ENCODE measurements around the gene KPNB1.

The KPNB1 gene

GRCh38 chr17:47720196-47720595 lies 70.5 kb downstream of the KPNB1 start:
- Histone ChIP-seq H3K4me2 (ENCODE audit: insufficient read depth, low read length) (no peak overlapping the region), H4K20me1 (ENCODE audit: insufficient read depth, low read length) (peaks cover 13% of the 10 kb centered on the region; the same call in 1 of the 2 replicates), H3K36me3 (ENCODE audit: insufficient read depth, low read length) (no peaks in the 10 kb centered on the region), H3K27ac (ENCODE audit: low read length) (no peak overlapping the region), H3K4me3 (ENCODE audit: low read depth in 1 of 2, low read length in 2 of 2) (no peak overlapping the region), H3K9ac (ENCODE audit: low read depth, low read length) (no peak overlapping the region), H3K79me2 (ENCODE audit: insufficient read depth, low read length) (no peaks in the 10 kb centered on the region), H3K9me3 (ENCODE audit: insufficient read depth, low read length, severe bottlenecking) (no peaks in the 10 kb centered on the region), H3K4me1 (ENCODE audit: insufficient read depth, low read length) (peaks cover 32% of the 10 kb centered on the region), H3K27me3 (ENCODE audit: insufficient read depth, low read length, poor library complexity) (peaks cover 38% of the 10 kb centered on the region), H2AFZ (ENCODE audit: low read depth, low read length) (no peak overlapping the region)
- DNase-seq (no peak), ATAC-seq (ENCODE audit: insufficient read depth, low read depth) (no peak)
- TF ChIP-seq CTCF (IDR thresholded peaks at IDR 0.05; ENCODE audit: borderline replicate concordance, extremely low read depth, low read length, poor library complexity, severe bottlenecking) = no peak
- no peak for TF ChIP-seq EZH2 (IDR thresholded peaks at IDR 0.05; ENCODE audit: borderline replicate concordance, low read depth, low read length, severe bottlenecking)

DNA sequence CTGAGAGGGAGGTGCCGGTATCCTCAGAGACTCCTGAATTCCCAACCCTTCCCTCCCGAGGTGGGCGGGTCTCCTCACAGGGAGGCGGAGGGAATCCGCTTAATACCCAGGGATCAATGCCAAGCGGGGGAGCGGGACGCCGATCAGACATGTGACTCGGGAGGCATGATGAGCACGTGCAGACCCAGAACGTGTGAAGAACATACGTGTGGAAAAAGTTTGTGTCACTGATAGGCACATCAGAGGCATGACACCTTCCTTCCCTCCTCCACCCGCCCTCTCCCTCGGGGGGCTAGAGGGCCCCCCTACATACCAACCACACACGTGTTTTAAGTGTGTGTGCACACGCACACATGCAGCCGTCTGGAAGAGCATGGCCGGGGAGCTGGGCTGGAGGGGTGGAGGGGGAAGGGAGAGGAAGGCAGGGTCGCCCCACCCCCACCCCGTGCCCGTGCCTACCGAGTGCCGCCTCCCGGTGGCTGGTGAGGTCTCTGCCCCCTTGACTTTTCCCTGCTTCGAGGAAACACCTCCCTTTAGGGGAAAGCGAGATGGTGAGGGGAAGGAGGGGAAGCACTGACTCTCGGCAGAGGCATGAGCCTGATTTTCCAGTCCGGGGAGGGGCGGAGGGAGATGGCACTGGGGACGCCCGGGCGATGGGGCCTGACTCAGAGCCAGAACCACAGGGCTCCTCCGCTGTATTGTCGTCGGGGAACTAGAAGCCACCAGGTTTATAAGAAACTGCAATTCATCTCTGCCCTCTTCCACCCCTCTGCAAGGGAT lies 71.2 kb downstream of the KPNB1 start:
- H3K27ac ChIP-seq (ENCODE audit: low read length) = no peak overlapping the region
- peaks cover 13% of the 10 kb centered on the region; the same call in 1 of the 2 replicates for H4K20me1 ChIP-seq (ENCODE audit: insufficient read depth, low read length)
- no peaks in the 10 kb centered on the region for H3K9me3 ChIP-seq (ENCODE audit: insufficient read depth, low read length, severe bottlenecking)
- TF ChIP-seq CTCF (IDR thresholded peaks at IDR 0.05; ENCODE audit: borderline replicate concordance, extremely low read depth, low read length, poor library complexity, severe bottlenecking) (peak; percentile 30), EZH2 (IDR thresholded peaks at IDR 0.05; ENCODE audit: borderline replicate concordance, low read depth, low read length, severe bottlenecking) (no peak)
- H2AFZ ChIP-seq (ENCODE audit: low read depth, low read length) = no peak overlapping the region
- DNase-seq = no peak
- no peak overlapping the region for H3K9ac ChIP-seq (ENCODE audit: low read depth, low read length)
- no peaks in the 10 kb centered on the region for H3K36me3 ChIP-seq (ENCODE audit: insufficient read depth, low read length)
- peaks cover 38% of the 10 kb centered on the region for H3K27me3 ChIP-seq (ENCODE audit: insufficient read depth, low read length, poor library complexity)
- no peak overlapping the region for H3K4me3 ChIP-seq (ENCODE audit: low read depth in 1 of 2, low read length in 2 of 2)
- H3K4me1 ChIP-seq (ENCODE audit: insufficient read depth, low read length) = peaks cover 32% of the 10 kb centered on the region
- H3K79me2 ChIP-seq (ENCODE audit: insufficient read depth, low read length) = no peaks in the 10 kb centered on the region
- no peak for ATAC-seq (ENCODE audit: insufficient read depth, low read depth)
- H3K4me2 ChIP-seq (ENCODE audit: insufficient read depth, low read length) = no peak overlapping the region

- peaks cover 32% of the 10 kb centered on the region for H3K4me1 ChIP-seq (ENCODE audit: insufficient read depth, low read length)
- no peak overlapping the region for H3K27ac ChIP-seq (ENCODE audit: low read length)
- H3K36me3 ChIP-seq (ENCODE audit: insufficient read depth, low read length) = no peaks in the 10 kb centered on the region
- H3K79me2 ChIP-seq (ENCODE audit: insufficient read depth, low read length) = no peaks in the 10 kb centered on the region
- DNase-seq (no peak), ATAC-seq (ENCODE audit: insufficient read depth, low read depth) (no peak)
- H3K27me3 ChIP-seq (ENCODE audit: insufficient read depth, low read length, poor library complexity) = peaks cover 38% of the 10 kb centered on the region
- no peak overlapping the region for H3K4me3 ChIP-seq (ENCODE audit: low read depth in 1 of 2, low read length in 2 of 2)
- H3K9me3 ChIP-seq (ENCODE audit: insufficient read depth, low read length, severe bottlenecking) = no peaks in the 10 kb centered on the region
- H4K20me1 ChIP-seq (ENCODE audit: insufficient read depth, low read length) = peaks cover 13% of the 10 kb centered on the region; the same call in 1 of the 2 replicates
- no peak for TF ChIP-seq EZH2 (IDR thresholded peaks at IDR 0.05; ENCODE audit: borderline replicate concordance, low read depth, low read length, severe bottlenecking)
- TF ChIP-seq CTCF (IDR thresholded peaks at IDR 0.05; ENCODE audit: borderline replicate concordance, extremely low read depth, low read length, poor library complexity, severe bottlenecking) = no peak
- H2AFZ ChIP-seq (ENCODE audit: low read depth, low read length) = no peak overlapping the region
- no peak overlapping the region for H3K4me2 ChIP-seq (ENCODE audit: insufficient read depth, low read length)
- H3K9ac ChIP-seq (ENCODE audit: low read depth, low read length) = no peak overlapping the region
Observed at GRCh38 chr17:47721725-47722124, 72.0 kb downstream of the KPNB1 start.
